Parathyroid adenoma (tissue), 2 donors: ENCODE results near the gene PIKFYVE.

ENCODE experiments used
- H2AFZ ChIP-seq: fragments of 300-600 bp; sonication (generic); one replicate; pipeline ENCODE4 v1.7.0; 2017; ENCODE audit warnings: antibody characterized with exemption, mild to moderate bottlenecking
- H3K27ac ChIP-seq: fragments of 300-600 bp; sonication (generic); one replicate; pipeline ENCODE4 v1.7.0; 2017
- H3K27me3 ChIP-seq: fragments of 300-600 bp; sonication (generic); one replicate; pipeline ENCODE4 v1.7.0; 2017; ENCODE audit warnings: low read length; ENCODE audit not compliant: control insufficient read depth, insufficient read depth
- H3K36me3 ChIP-seq: fragments of 300-600 bp; sonication (generic); one replicate; pipeline ENCODE4 v1.7.0; 2017; ENCODE audit warnings: low read length; ENCODE audit not compliant: control insufficient read depth, insufficient read depth
- H3K4me1 ChIP-seq: fragments of 300-600 bp; sonication (generic); one replicate; pipeline ENCODE4 v1.7.0; 2017; ENCODE audit warnings: control low read depth
- H3K4me2 ChIP-seq: fragments of 300-600 bp; sonication (generic); one replicate; pipeline ENCODE4 v1.7.0; 2017; ENCODE audit warnings: low read length
- H3K4me3 ChIP-seq: fragments of 300-600 bp; sonication (generic); one replicate; pipeline ENCODE4 v1.7.0; 2017; ENCODE audit warnings: low read depth, low read length
- H3K79me2 ChIP-seq: fragments of 300-600 bp; sonication (generic); one replicate; pipeline ENCODE4 v1.7.0; 2017; ENCODE audit warnings: control low read depth
- H3K9ac ChIP-seq: fragments of 300-600 bp; sonication (generic); one replicate; pipeline ENCODE4 v1.7.0; 2017; ENCODE audit warnings: mild to moderate bottlenecking
- H3K9me3 ChIP-seq: fragments of 300-600 bp; sonication (generic); one replicate; pipeline ENCODE4 v1.7.0; 2017; ENCODE audit warnings: low read length; ENCODE audit not compliant: control insufficient read depth
- TF ChIP-seq, protein P1 (sequence below): fragments of 300-600 bp; sonication (generic); IDR thresholded peaks from one replicate; pipeline ENCODE4 v1.7.0; 2017; ENCODE audit warnings: antibody characterized with exemption, mild to moderate bottlenecking
- donor health status: primary hyperparathyroidism.

Gene PIKFYVE

DNA sequence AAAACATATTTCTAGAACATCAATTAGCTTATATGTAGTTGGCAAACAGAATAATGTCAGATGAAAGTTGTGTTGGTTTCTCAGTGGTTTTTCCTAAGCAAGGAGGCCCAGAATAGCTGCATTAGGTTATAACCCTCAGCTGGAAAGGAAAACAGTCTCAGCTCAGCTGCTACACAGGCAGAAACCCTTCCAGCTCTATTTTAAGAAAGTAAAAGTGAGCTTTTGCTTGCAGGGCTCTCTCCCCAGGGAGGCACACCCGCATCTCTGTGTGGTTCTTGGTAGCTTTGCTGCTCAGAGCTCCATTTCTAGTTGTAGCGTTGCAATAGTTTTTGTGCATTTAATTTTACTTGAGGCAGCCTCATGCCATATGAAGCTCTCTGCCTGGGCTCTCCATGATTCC is 54.6 kb downstream of the PIKFYVE start:
- TF ChIP-seq, protein P1, sequence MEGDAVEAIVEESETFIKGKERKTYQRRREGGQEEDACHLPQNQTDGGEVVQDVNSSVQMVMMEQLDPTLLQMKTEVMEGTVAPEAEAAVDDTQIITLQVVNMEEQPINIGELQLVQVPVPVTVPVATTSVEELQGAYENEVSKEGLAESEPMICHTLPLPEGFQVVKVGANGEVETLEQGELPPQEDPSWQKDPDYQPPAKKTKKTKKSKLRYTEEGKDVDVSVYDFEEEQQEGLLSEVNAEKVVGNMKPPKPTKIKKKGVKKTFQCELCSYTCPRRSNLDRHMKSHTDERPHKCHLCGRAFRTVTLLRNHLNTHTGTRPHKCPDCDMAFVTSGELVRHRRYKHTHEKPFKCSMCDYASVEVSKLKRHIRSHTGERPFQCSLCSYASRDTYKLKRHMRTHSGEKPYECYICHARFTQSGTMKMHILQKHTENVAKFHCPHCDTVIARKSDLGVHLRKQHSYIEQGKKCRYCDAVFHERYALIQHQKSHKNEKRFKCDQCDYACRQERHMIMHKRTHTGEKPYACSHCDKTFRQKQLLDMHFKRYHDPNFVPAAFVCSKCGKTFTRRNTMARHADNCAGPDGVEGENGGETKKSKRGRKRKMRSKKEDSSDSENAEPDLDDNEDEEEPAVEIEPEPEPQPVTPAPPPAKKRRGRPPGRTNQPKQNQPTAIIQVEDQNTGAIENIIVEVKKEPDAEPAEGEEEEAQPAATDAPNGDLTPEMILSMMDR = no peak
- H2AFZ ChIP-seq = no peak overlapping the region
- H3K9me3 ChIP-seq = no peaks in the 10 kb centered on the region
- no peak overlapping the region for H3K4me2 ChIP-seq
- no peak overlapping the region for H3K4me3 ChIP-seq
- no peaks in the 10 kb centered on the region for H3K36me3 ChIP-seq
- no peak overlapping the region for H3K9ac ChIP-seq
- peaks cover 7% of the 10 kb centered on the region for H3K4me1 ChIP-seq
- H3K27ac ChIP-seq = peak overlapping the region; percentile 0
- H3K79me2 ChIP-seq = peaks cover 6% of the 10 kb centered on the region
- no peaks in the 10 kb centered on the region for H3K27me3 ChIP-seq

DNA sequence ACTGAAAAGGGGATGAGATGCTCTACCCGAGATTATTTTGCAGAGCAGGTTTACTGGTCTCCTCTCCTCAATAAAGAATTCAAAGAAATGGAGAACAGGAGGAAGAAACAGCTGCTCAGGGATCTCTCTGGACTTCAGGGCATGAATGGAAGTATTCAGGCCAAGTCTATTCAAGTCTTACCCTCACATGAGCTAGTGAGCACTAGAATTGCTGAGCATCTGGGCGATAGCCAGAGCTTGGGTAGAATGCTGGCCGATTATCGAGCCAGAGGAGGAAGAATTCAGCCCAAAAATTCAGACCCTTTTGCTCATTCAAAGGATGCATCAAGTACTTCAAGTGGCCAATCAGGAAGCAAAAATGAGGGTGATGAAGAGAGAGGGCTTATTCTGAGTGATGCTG is 60.0 kb downstream of the PIKFYVE start:
- no peak overlapping the region for H3K9ac ChIP-seq
- no peak overlapping the region for H3K27ac ChIP-seq
- peaks cover 3% of the 10 kb centered on the region for H3K4me1 ChIP-seq
- H3K79me2 ChIP-seq = peaks cover 6% of the 10 kb centered on the region
- no peaks in the 10 kb centered on the region for H3K36me3 ChIP-seq
- H3K27me3 ChIP-seq = no peaks in the 10 kb centered on the region
- no peaks in the 10 kb centered on the region for H3K9me3 ChIP-seq
- H3K4me3 ChIP-seq = no peak overlapping the region
- TF ChIP-seq, protein P1 = no peak
- no peak overlapping the region for H2AFZ ChIP-seq
- no peak overlapping the region for H3K4me2 ChIP-seq

DNA sequence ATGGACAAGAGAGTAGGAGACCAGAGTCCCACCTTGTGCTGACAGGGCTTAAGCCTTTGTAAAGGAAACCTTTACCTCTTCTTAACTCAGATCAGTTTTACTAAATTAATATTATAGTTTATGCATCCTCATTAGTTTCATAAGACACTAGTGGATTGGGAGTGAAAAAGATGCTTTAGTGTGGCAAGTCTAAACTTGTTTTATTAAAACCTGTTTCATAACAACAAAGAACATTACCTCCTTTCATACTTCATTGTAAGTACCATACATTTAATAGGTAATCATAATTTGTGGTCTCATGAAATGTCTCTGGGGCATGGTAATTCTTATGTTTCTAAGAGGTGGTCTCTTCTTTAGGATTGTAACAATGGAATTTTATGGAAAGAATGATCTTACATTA is 63.4 kb downstream of the PIKFYVE start:
- H3K4me3 ChIP-seq = no peak overlapping the region
- H3K9me3 ChIP-seq = no peaks in the 10 kb centered on the region
- TF ChIP-seq, protein P1 = no peak
- H2AFZ ChIP-seq = no peak overlapping the region
- no peaks in the 10 kb centered on the region for H3K27me3 ChIP-seq
- no peak overlapping the region for H3K4me2 ChIP-seq
- H3K79me2 ChIP-seq = peaks cover 6% of the 10 kb centered on the region
- no peaks in the 10 kb centered on the region for H3K36me3 ChIP-seq
- no peaks in the 10 kb centered on the region for H3K4me1 ChIP-seq
- no peak overlapping the region for H3K27ac ChIP-seq
- no peak overlapping the region for H3K9ac ChIP-seq

DNA sequence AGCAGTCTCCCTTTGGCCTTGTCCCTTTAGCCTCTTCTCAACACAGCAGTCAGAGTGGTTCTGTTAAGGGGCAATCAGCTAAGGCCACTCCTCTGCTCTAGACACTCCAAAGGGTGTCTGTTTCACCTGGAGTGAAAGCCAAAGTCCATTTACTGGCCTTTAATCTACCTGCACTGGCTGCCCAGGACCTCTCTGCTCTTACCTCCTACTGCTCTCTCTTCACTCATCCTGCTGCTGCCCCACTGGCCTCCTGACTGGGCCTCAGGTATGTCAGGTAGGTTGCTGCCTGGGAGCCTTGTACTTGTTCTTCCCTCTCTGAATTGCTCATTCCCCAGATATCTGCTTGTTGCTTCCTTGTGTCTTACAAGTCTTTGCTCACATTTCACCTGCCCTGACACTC is 68.2 kb downstream of the PIKFYVE start:
- TF ChIP-seq, protein P1 = no peak
- Histone ChIP-seq H3K79me2 (no peaks in the 10 kb centered on the region), H3K4me1 (no peaks in the 10 kb centered on the region), H3K4me2 (no peak overlapping the region), H2AFZ (no peak overlapping the region), H3K4me3 (no peak overlapping the region), H3K9ac (no peak overlapping the region), H3K9me3 (no peaks in the 10 kb centered on the region), H3K27me3 (no peaks in the 10 kb centered on the region), H3K36me3 (no peaks in the 10 kb centered on the region), H3K27ac (no peak overlapping the region)

DNA sequence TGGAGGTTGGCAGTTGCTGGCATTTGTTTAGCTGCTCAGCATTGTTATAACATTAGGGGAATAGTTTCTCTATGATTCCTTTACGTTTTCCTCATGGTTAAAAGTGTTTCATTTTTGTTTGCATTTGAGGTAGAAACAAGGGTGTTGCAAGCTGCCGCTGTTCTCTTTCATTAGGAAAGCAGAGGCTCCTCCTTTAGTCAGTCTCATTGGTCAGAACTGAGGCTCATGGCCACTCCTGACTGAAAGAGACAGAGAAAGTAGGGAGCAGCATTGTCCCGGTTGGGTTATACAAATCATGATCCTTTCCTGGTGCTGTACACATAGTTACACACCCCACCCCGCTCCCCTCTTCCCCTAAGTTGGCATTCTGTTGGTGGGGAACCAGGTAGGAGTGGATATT is 80.7 kb downstream of the PIKFYVE start:
- H3K9ac ChIP-seq = no peak overlapping the region

More for the DNA sequence above, 80.7 kb downstream of the PIKFYVE start:
- no peak overlapping the region for H3K4me2 ChIP-seq
- H3K27ac ChIP-seq = no peak overlapping the region
- H3K36me3 ChIP-seq = no peaks in the 10 kb centered on the region
- H3K9me3 ChIP-seq = no peaks in the 10 kb centered on the region
- TF ChIP-seq, protein P1 = no peak
- no peaks in the 10 kb centered on the region for H3K79me2 ChIP-seq
- H2AFZ ChIP-seq = no peak overlapping the region
- H3K4me1 ChIP-seq = no peaks in the 10 kb centered on the region
- H3K27me3 ChIP-seq = no peaks in the 10 kb centered on the region
- H3K4me3 ChIP-seq = no peak overlapping the region
